GM18873 (cell line): ENCODE measurements around the gene ADORA1.

Experiments
- ATAC-seq: cut with Tn5 transposase; IDR thresholded peaks from one replicate; pipeline ENCODE4 v1.9.1; 2021; ENCODE audit warnings: mild to moderate bottlenecking, moderate library complexity, moderate number of reproducible peaks; ENCODE audit not compliant: unreplicated experiment, low FRiP score

The ADORA1 gene

GRCh38 chr1:203138066-203138465 lies 10.5 kb downstream of the ADORA1 start:
- ATAC-seq: no peak

GRCh38 chr1:203139976-203140475 lies 12.5 kb downstream of the ADORA1 start:
- ATAC-seq: no peak

- no peak for ATAC-seq
Observed at GRCh38 chr1:203140743-203141520, 13.4 kb downstream of the ADORA1 start.

- ATAC-seq: no peak
Observed at GRCh38 chr1:203142124-203142523, 14.6 kb downstream of the ADORA1 start.

- no peak for ATAC-seq
Observed at GRCh38 chr1:203142684-203143408, 15.3 kb downstream of the ADORA1 start.

GRCh38 chr1:203143641-203144040 lies 16.1 kb downstream of the ADORA1 start:
- no peak for ATAC-seq

- no peak for ATAC-seq
Observed at GRCh38 chr1:203144661-203145060, 17.1 kb downstream of the ADORA1 start.

- ATAC-seq: no peak
Observed at GRCh38 chr1:203145321-203146041, 18.0 kb downstream of the ADORA1 start.

GRCh38 chr1:203146042-203146369 lies 18.5 kb downstream of the ADORA1 start:
- ATAC-seq: no peak

GRCh38 chr1:203146537-203146936 lies 19.0 kb downstream of the ADORA1 start:
- no peak for ATAC-seq

GRCh38 chr1:203147376-203147775 lies 19.9 kb downstream of the ADORA1 start:
- ATAC-seq: no peak

GRCh38 chr1:203148127-203148526 lies 20.6 kb downstream of the ADORA1 start:
- ATAC-seq: no peak

- no peak for ATAC-seq
Observed at GRCh38 chr1:203148579-203148978, 21.1 kb downstream of the ADORA1 start.

- ATAC-seq: no peak
Observed at GRCh38 chr1:203149188-203149840, 21.8 kb downstream of the ADORA1 start.

- no peak for ATAC-seq
Observed at GRCh38 chr1:203150511-203151297, 23.2 kb downstream of the ADORA1 start.

- ATAC-seq: no peak
Observed at GRCh38 chr1:203151362-203152157, 24.0 kb downstream of the ADORA1 start.

- ATAC-seq: no peak
Observed at GRCh38 chr1:203152158-203153034, 24.9 kb downstream of the ADORA1 start.
